Measurements from ENCODE around the gene PSEN1.

DNA sequence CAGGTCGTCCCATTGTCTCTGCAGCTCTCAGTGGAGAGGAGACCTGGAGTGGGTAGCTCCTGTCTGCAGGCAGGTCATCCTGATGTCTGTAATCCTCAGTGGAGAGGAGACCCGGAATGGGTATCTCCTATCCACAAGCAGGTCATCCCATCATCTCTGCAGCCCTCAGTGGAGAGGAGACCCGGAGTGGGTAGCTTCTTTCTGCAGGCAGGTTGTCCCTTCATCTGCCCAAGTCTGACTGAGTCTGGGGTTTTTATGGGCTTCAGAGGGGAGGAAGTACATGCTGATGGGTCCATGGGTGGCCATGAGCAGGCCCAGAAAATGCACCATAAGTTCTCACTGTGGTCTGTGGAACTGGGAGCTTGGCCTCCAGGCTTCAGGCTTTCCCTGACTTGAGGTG lies 72.1 kb downstream of the PSEN1 start:
- TF ChIP-seq, protein P1, sequence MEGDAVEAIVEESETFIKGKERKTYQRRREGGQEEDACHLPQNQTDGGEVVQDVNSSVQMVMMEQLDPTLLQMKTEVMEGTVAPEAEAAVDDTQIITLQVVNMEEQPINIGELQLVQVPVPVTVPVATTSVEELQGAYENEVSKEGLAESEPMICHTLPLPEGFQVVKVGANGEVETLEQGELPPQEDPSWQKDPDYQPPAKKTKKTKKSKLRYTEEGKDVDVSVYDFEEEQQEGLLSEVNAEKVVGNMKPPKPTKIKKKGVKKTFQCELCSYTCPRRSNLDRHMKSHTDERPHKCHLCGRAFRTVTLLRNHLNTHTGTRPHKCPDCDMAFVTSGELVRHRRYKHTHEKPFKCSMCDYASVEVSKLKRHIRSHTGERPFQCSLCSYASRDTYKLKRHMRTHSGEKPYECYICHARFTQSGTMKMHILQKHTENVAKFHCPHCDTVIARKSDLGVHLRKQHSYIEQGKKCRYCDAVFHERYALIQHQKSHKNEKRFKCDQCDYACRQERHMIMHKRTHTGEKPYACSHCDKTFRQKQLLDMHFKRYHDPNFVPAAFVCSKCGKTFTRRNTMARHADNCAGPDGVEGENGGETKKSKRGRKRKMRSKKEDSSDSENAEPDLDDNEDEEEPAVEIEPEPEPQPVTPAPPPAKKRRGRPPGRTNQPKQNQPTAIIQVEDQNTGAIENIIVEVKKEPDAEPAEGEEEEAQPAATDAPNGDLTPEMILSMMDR (IDR thresholded peaks at IDR 0.05; ENCODE audit: low read depth, low read length) = no peak
- no peak for TF ChIP-seq POLR2A (IDR thresholded peaks at IDR 0.05; ENCODE audit: extremely low read depth, insufficient read length)
- TF ChIP-seq MYC (IDR thresholded peaks at IDR 0.05; ENCODE audit: low read depth, low read length) = no peak
- TF ChIP-seq, protein P2, sequence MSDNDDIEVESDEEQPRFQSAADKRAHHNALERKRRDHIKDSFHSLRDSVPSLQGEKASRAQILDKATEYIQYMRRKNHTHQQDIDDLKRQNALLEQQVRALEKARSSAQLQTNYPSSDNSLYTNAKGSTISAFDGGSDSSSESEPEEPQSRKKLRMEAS (IDR thresholded peaks at IDR 0.05; ENCODE audit: low read depth, low read length) = no peak
